CD4-positive, alpha-beta T cell (primary cell): ENCODE results near the gene NTMT2. TPM values are rescaled to one million over a fixed set of nuclear protein-coding genes. Genes with fewer than 3 reads are reported as not detected.
A peak's percentile ranks its signal among the peaks of the same experiment; 100 is the strongest.

Source experiments
- ATAC-seq: fragments of 200-7000 bp; cut with Tn5 transposase; one replicate; pipeline ENCODE4 v1.10.0; 2022; ENCODE audit warnings: mild to moderate bottlenecking; ENCODE audit not compliant: poor library complexity
- CTCF ChIA-PET: fragments of 350-600 bp; sonication (Branson Sonifier 250); formaldehyde crosslinking; loops from one replicate; lab custom pipeline; 2021; ENCODE audit warnings: antibody characterized with exemption, inconsistent platforms; lab: Charles Lee
- POLR2A ChIA-PET: fragments of 350-600 bp; sonication (Branson Sonifier 250); formaldehyde crosslinking; loops from one replicate; lab custom pipeline; 2021; ENCODE audit warnings: antibody characterized with exemption, inconsistent platforms; lab: Charles Lee
- DNase-seq, 14 experiments: peaks; one replicate each; pipeline ENCODE4 v3.0.0-alpha.2; 2013 to 2020; ENCODE audit warnings: mixed read lengths in 2 of 14
- H3K27ac ChIP-seq, 2 donors: one replicate each; pipeline versions ENCODE4 v1.5.1 to v1.7.0; 2013; ENCODE audit warnings: low read length in 2 of 2, low read depth in 1 of 2, mild to moderate bottlenecking in 1 of 2
- H3K27me3 ChIP-seq, 2 experiments: 1 replicate in 1 of 2; 2 replicates in 1 of 2; pipeline versions ENCODE4 v1.6.1 to v1.7.0; 2013; ENCODE audit warnings: low read length in 2 of 2, control low read depth in 1 of 2, mild to moderate bottlenecking in 1 of 2, moderate library complexity in 1 of 2; ENCODE audit not compliant: insufficient read depth in 2 of 2, control insufficient read depth in 1 of 2
- H3K36me3 ChIP-seq: one replicate; pipeline ENCODE4 v1.6.1; 2013; ENCODE audit warnings: low read length, control low read depth; ENCODE audit not compliant: insufficient read depth
- H3K4me1 ChIP-seq: one replicate; pipeline ENCODE4 v1.6.1; 2013; ENCODE audit warnings: low read length, control low read depth; ENCODE audit not compliant: insufficient read depth
- H3K4me3 ChIP-seq: one replicate; pipeline ENCODE4 v1.5.1; 2013; ENCODE audit warnings: mild to moderate bottlenecking, low read length, moderate library complexity
- H3K9me3 ChIP-seq, 2 experiments: 1 replicate in 1 of 2; 2 replicates in 1 of 2; pipeline versions ENCODE4 v1.6.1 to v1.7.0; 2013; ENCODE audit warnings: low read length in 2 of 2, mild to moderate bottlenecking in 2 of 2, control low read depth in 1 of 2, moderate library complexity in 1 of 2; ENCODE audit not compliant: control insufficient read depth in 1 of 2, insufficient read depth in 1 of 2
- H3K27ac Mint-ChIP-seq: one replicate; pipeline ENCODE4 v1.8.0; 2020; ENCODE audit warnings: mixed read lengths
- H3K27me3 Mint-ChIP-seq: one replicate; pipeline ENCODE4 v1.8.0; 2021; ENCODE audit warnings: mixed read lengths
- H3K36me3 Mint-ChIP-seq: one replicate; pipeline ENCODE4 v1.8.0; 2021; ENCODE audit warnings: low read depth, mixed read lengths
- H3K4me1 Mint-ChIP-seq: one replicate; pipeline ENCODE4 v1.8.0; 2021; ENCODE audit warnings: low read depth, mixed read lengths
- H3K4me3 Mint-ChIP-seq: one replicate; pipeline ENCODE4 v1.8.0; 2020; ENCODE audit warnings: mild to moderate bottlenecking, mixed read lengths
- H3K9me3 Mint-ChIP-seq: one replicate; pipeline ENCODE4 v1.8.0; 2020; ENCODE audit warnings: mixed read lengths
- intact Hi-C, 2 experiments: fragments of 100-400 bp; cut with DNase I in 1 of 2; cut with micrococcal nuclease in 1 of 2; formaldehyde crosslinking; loops; one replicate each; pipeline versions ENCODE4 v1.15.1 to v1.9.0; 2023 to 2025; cut with DNase I, micrococcal nuclease
- total RNA-seq, 174 experiments: library from RNA in 2 of 174; stranded (reverse) in 2 of 174; gene quantifications; one replicate each; pipeline ENCODE4 v1.2.3 and lab custom pipeline; 2021 to 2026
- TF ChIP-seq, protein P1 (sequence below): fragments of 200-600 bp; IDR thresholded peaks from one replicate; pipeline ENCODE4 v1.8.0; 2022; ENCODE audit warnings: antibody characterized with exemption, mild to moderate bottlenecking

NTMT2 gene
- total RNA-seq, 2 experiments from 2014 or later: not detected

DNA sequence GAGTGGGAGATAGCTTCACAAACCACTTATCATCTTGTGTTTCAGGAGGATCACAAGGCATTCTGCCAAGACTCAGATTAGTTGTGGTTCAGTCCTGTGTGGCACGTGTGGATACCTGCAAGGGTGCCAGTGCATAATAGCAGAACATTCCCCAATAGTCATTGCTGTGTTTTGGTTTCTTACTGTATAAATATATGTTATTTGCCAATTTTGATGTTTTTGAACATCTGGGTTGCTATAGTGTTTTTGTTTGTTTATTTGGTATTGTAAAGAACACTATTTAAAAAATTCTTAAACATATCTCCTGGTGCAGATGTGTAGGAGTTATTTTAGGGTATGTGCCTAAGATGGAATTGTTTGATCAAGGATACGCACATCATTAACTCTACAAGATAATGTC, 5.4 kb upstream of the NTMT2 start:
- ATAC-seq (no peak), DNase-seq (no peak)
- H3K4me1 Mint-ChIP-seq: no peaks in the 10 kb centered on the region
- no peak overlapping the region for H3K27ac Mint-ChIP-seq
- peaks cover 22% of the 10 kb centered on the region for H3K27me3 Mint-ChIP-seq
- H3K4me1 ChIP-seq: no peaks in the 10 kb centered on the region
- H3K9me3 Mint-ChIP-seq: peaks cover 6% of the 10 kb centered on the region
- TF ChIP-seq, protein P1, sequence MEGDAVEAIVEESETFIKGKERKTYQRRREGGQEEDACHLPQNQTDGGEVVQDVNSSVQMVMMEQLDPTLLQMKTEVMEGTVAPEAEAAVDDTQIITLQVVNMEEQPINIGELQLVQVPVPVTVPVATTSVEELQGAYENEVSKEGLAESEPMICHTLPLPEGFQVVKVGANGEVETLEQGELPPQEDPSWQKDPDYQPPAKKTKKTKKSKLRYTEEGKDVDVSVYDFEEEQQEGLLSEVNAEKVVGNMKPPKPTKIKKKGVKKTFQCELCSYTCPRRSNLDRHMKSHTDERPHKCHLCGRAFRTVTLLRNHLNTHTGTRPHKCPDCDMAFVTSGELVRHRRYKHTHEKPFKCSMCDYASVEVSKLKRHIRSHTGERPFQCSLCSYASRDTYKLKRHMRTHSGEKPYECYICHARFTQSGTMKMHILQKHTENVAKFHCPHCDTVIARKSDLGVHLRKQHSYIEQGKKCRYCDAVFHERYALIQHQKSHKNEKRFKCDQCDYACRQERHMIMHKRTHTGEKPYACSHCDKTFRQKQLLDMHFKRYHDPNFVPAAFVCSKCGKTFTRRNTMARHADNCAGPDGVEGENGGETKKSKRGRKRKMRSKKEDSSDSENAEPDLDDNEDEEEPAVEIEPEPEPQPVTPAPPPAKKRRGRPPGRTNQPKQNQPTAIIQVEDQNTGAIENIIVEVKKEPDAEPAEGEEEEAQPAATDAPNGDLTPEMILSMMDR: no peak
- H3K36me3 Mint-ChIP-seq: no peaks in the 10 kb centered on the region
- H3K27me3 ChIP-seq: no peaks in the 10 kb centered on the region
- H3K27ac ChIP-seq: no peak overlapping the region
- no peak overlapping the region for H3K4me3 ChIP-seq
- no peak overlapping the region for H3K4me3 Mint-ChIP-seq
- POLR2A ChIA-PET: no interaction called here
- CTCF ChIA-PET: no interaction called here
- no peaks in the 10 kb centered on the region for H3K36me3 ChIP-seq
- peaks cover 3 to 6% of the 10 kb centered on the region in 2 experiments for H3K9me3 ChIP-seq
- intact Hi-C loops: no loop called here

GRCh38 chr1:170145061-170145460, 698 bp upstream of the NTMT2 start:
- intact Hi-C loops: no loop called here
- ChIA-PET POLR2A (no interaction called here), CTCF (no interaction called here)
- H3K4me3 ChIP-seq: no peak overlapping the region
- Mint-ChIP-seq H3K36me3 (no peaks in the 10 kb centered on the region), H3K27ac (no peak overlapping the region), H3K4me1 (peaks cover 16% of the 10 kb centered on the region), H3K4me3 (no peak overlapping the region), H3K9me3 (peaks cover 6% of the 10 kb centered on the region), H3K27me3 (peaks cover 12% of the 10 kb centered on the region)
- H3K27me3 ChIP-seq: no peaks in the 10 kb centered on the region
- TF ChIP-seq, protein P1: no peak
- peaks cover 3 to 6% of the 10 kb centered on the region in 2 experiments for H3K9me3 ChIP-seq
- no peaks in the 10 kb centered on the region for H3K4me1 ChIP-seq
- ATAC-seq (no peak), DNase-seq (no peak)
- no peaks in the 10 kb centered on the region for H3K36me3 ChIP-seq
- H3K27ac ChIP-seq: no peak overlapping the region

GRCh38 chr1:170146720-170147263, 1.0 kb downstream of the NTMT2 start:
- Histone ChIP-seq H3K36me3 (no peaks in the 10 kb centered on the region), H3K9me3 (peaks cover 3 to 6% of the 10 kb centered on the region in 2 experiments), H3K4me3 (no peak overlapping the region), H3K4me1 (no peaks in the 10 kb centered on the region), H3K27ac (no peak overlapping the region), H3K27me3 (no peaks in the 10 kb centered on the region)
- DNase-seq: peak in 2 of 14 experiments; percentile 6 to 22
- CTCF ChIA-PET: interaction anchor here (0.9 kb wide), 1 partner anchor 13 kb away, joined by 5 read pairs; no protein-coding TSS in a partner anchor
- TF ChIP-seq, protein P1: no peak
- Mint-ChIP-seq H3K36me3 (no peaks in the 10 kb centered on the region), H3K27ac (no peak overlapping the region), H3K4me3 (no peak overlapping the region), H3K9me3 (peaks cover 6% of the 10 kb centered on the region), H3K4me1 (peaks cover 16% of the 10 kb centered on the region), H3K27me3 (peaks cover 16% of the 10 kb centered on the region)
- intact Hi-C loops: no loop called here
- ATAC-seq: no peak
- POLR2A ChIA-PET: no interaction called here
